Fibroblast of the aortic adventitia (primary cell): ENCODE data around the gene UTRN. TPM values are rescaled to one million over a fixed set of nuclear protein-coding genes. Genes with fewer than 3 reads are reported as not detected.

Experiments used
- DNase-seq: peaks from one replicate; pipeline ENCODE4 v3.0.0-alpha.2; 2010; ENCODE audit warnings: low read depth
- H3K4me3 ChIP-seq: 2 replicates; pipeline ENCODE4 v1.5.1; 2011; ENCODE audit warnings: low read depth, mild to moderate bottlenecking, control low read depth, low read length, moderate library complexity
- total RNA-seq: library from RNA; depleted of rRNA; stranded (reverse); fragments of >200 nt; gene quantifications from 2 replicates; pipeline ENCODE4 v1.2.3, GENCODE V29; 2012; ENCODE audit warnings: low replicate concordance
- TF ChIP-seq, protein P1 (sequence below): IDR thresholded peaks from 2 replicates; pipeline ENCODE4 v1.5.1; 2011; ENCODE audit warnings: mild to moderate bottlenecking, low read length, control low read depth, inconsistent platforms; ENCODE audit not compliant: insufficient read depth

The UTRN gene
- total RNA-seq, 1 donor = 211 TPM

DNA sequence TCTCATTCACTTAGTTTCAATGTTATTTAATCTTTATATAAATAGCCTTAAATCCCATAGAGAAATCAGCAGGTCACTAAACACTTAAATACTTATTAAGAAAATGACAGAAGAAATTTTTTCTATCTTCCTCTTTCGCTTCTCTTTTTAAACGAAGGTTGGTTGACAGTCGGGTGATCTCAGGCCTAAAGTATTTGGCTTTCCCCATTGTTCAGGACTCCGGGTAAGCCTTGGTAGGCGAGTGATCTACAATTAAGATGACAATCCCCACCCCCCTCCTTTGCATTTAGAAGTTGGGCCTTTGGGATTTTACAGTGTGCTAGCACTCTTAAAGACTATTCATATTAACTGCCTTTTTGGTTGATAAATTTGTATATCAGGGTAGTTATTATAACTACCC, 19.7 kb upstream of the UTRN start:
- no peak overlapping the region for H3K4me3 ChIP-seq
- peak; percentile 69 for DNase-seq

DNA sequence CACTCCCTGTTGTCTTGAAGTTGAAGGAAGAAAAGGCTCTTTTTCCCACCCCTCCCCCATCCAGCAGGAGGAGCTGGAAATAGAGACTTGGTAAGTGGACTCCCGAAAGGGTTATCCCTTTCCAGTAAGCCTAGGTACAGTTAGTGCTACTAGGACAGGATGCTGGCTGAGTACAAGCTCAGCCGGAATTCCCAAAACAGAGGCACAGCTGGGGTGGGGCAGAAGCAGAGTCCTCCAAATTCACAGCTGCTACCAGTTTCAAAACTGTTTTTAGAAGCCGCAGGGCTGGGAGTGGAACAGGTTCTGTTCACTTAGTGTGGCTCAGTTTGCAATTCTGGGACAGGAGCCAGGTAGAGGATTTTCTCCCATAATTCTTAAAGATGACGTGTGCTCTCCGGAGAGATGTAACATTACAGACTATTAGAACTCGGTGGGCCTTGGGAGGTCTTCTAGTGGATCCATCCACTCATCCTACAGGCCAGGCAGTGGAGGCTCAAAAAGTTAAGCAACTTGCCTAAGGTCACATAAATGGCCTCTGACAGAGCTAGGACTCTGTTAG, 19.0 kb upstream of the UTRN start:
- no peak overlapping the region for H3K4me3 ChIP-seq
- DNase-seq = peak; percentile 92
- TF ChIP-seq, protein P1, sequence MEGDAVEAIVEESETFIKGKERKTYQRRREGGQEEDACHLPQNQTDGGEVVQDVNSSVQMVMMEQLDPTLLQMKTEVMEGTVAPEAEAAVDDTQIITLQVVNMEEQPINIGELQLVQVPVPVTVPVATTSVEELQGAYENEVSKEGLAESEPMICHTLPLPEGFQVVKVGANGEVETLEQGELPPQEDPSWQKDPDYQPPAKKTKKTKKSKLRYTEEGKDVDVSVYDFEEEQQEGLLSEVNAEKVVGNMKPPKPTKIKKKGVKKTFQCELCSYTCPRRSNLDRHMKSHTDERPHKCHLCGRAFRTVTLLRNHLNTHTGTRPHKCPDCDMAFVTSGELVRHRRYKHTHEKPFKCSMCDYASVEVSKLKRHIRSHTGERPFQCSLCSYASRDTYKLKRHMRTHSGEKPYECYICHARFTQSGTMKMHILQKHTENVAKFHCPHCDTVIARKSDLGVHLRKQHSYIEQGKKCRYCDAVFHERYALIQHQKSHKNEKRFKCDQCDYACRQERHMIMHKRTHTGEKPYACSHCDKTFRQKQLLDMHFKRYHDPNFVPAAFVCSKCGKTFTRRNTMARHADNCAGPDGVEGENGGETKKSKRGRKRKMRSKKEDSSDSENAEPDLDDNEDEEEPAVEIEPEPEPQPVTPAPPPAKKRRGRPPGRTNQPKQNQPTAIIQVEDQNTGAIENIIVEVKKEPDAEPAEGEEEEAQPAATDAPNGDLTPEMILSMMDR = no peak

More for the DNA sequence above, 19.7 kb upstream of the UTRN start:
- TF ChIP-seq, protein P1 = no peak

DNA sequence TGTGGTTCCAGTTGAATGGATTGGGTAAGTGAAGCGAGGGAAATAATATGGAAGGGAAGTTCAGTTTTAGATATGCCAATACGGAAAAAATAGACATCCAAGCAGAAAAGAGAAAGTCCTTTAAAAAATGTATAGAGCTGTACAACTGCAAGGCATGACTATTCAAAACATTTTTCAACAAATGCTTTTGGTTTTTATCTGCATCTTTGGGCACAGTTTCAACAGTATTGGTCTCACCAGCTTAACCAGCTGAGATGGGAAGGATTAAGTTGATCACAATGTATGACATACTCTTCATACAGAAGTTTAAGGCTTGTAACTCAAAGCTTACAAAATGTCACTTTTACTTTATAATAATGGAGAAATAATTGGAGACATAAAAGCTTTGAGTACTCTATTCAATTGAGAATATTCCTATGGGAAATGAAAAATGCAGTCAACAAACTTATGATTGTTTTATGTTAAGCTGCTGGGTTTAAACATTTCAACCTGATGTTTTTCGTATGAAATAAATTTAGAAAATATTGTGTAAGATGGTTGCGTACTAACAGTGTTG, 16.3 kb upstream of the UTRN start:
- no peak overlapping the region for H3K4me3 ChIP-seq
- DNase-seq = no peak
- TF ChIP-seq, protein P1 = no peak

DNA sequence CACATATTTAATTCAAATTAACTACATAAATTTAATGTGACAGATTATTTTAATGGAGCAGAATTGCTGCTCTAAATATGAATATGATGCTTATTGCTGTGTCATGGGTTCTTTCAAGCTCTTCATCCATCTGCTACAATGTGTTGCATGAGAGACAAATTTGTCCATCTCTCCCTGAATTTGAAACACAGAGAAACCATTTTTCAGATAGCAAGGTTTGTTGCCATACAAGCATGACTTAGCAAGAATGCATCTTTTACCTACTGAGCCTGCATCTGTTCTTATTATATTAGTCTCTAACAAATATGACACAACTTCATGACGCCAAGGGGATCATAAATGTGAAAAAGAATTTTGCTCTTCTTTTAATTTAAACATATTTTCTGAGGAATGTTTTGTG, 8.0 kb upstream of the UTRN start:
- DNase-seq = no peak
- no peak overlapping the region for H3K4me3 ChIP-seq
- TF ChIP-seq, protein P1 = no peak

DNA sequence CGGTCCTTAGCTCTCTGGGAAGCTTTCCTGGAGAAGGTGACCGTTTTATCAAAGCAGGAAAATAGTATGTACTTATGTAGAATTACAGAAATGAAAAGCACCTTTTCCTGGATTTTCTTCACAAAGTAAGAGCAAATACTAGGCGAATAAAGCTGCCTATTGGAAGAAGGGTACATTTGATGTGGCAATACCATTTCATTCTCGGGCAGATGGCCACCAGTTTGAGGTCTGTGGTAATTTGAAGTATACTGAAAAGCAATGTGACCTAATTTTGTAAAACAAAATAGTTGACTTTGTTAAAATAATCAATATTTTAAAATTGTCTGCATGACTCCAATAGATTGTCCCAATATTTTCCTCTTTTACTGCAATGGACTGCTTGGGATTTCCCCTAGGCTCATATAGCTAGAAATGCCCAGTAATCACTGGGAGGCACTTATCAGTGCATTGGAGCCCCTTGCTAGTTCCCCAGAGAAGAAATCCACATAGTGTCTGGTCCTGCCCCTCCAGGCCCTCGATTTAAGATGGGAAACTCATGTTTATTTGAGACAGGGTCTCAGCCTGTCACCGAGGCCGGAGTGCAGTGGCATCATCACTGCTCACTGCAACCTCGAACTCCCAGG, 7.4 kb upstream of the UTRN start:
- TF ChIP-seq, protein P1 = no peak
- no peak for DNase-seq
- no peak overlapping the region for H3K4me3 ChIP-seq

DNA sequence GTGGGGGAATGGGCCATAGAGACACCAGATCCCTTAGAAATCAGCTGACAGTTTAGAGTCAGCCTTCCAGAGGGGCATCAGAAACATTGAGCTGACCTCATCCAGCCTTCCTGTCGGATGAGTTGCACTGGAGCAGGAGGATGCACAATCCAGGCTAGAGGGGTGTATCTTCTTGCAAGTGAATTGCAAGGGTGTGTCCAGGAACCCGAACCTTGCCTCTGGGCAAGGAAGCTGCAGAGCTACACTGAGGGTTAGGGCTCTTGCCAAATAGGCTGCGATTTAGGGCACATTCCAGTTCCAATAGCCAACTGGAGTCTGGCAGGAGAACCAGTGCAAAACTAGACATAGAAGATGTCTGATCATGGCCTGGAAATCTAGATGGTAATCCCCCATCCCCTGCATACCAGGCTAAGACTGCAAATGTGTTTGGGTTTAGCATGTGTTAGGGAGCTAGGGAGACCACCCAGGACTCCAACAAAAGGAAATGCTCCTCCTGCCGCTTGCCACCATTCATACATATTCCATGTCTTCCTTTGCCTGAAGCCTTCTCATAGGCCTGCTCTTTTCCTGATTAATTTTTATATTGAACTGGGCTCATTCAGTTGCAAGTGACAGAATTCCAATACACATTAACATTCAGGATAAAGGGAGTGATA, 6.3 kb upstream of the UTRN start:
- TF ChIP-seq, protein P1 = no peak
- no peak for DNase-seq
- no peak overlapping the region for H3K4me3 ChIP-seq
